ENCODE results near the gene ISM1.

ISM1 gene

GRCh38 chr20:13259921-13260320, 38.8 kb downstream of the ISM1 start:
- DNase-seq: no peak

- no peak for DNase-seq
These were observed 39.7 kb downstream of the ISM1 start for GRCh38 chr20:13260650-13261279.

GRCh38 chr20:13261460-13262301, 40.6 kb downstream of the ISM1 start:
- no peak for DNase-seq

- no peak for DNase-seq
These were observed 41.2 kb downstream of the ISM1 start for GRCh38 chr20:13262302-13262650.

- no peak for DNase-seq
These were observed 41.7 kb downstream of the ISM1 start for GRCh38 chr20:13262671-13263360.

- DNase-seq: no peak
These were observed 42.4 kb downstream of the ISM1 start for GRCh38 chr20:13263451-13263850.

GRCh38 chr20:13264907-13265306, 43.8 kb downstream of the ISM1 start:
- DNase-seq: no peak

- DNase-seq: no peak
These were observed 44.9 kb downstream of the ISM1 start for GRCh38 chr20:13265941-13266340.

- no peak for DNase-seq
These were observed 46.2 kb downstream of the ISM1 start for GRCh38 chr20:13267231-13267630.

GRCh38 chr20:13268953-13269352, 47.9 kb downstream of the ISM1 start:
- no peak for DNase-seq

- DNase-seq: no peak
These were observed 49.1 kb downstream of the ISM1 start for GRCh38 chr20:13270211-13270610.

GRCh38 chr20:13271098-13271497, 50.0 kb downstream of the ISM1 start:
- no peak for DNase-seq

GRCh38 chr20:13271977-13272975, 51.2 kb downstream of the ISM1 start:
- DNase-seq: no peak

GRCh38 chr20:13274275-13274861, 53.3 kb downstream of the ISM1 start:
- DNase-seq: no peak

GRCh38 chr20:13276945-13277541, 56.0 kb downstream of the ISM1 start:
- no peak for DNase-seq

- DNase-seq: no peak
These were observed 56.7 kb downstream of the ISM1 start for GRCh38 chr20:13277663-13278295.

- DNase-seq: no peak
These were observed 57.9 kb downstream of the ISM1 start for GRCh38 chr20:13278812-13279570.

GRCh38 chr20:13280609-13281324, 59.7 kb downstream of the ISM1 start:
- no peak for DNase-seq

GRCh38 chr20:13283869-13284829, 63.1 kb downstream of the ISM1 start:
- DNase-seq: no peak
